Measurements from ENCODE around the gene RIOK1.

The RIOK1 gene

DNA sequence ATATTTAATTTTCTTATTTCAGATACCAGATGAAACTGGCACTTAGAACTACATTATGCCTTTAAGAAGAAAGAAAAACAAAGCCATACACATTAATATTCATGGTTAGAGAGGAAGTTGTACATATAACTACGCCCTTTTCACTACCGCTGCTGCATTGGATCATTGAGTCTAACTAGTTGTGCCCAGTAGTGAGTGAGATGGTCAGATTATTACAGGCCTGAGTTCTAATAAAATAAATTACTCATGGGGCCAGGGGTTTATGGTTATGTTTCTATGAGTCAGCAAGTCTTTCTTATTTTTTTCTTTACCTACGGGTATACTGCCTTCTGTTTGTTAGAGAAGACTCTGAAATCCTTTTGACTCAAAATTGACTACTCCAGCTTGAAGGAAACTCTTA, 11.5 kb downstream of the RIOK1 start:
- TF ChIP-seq GATA3 (IDR thresholded peaks at IDR 0.05; ENCODE audit: low read depth, low read length) (no peak), GATA2 (IDR thresholded peaks at IDR 0.05; ENCODE audit: low read depth, low read length) (no peak)

DNA sequence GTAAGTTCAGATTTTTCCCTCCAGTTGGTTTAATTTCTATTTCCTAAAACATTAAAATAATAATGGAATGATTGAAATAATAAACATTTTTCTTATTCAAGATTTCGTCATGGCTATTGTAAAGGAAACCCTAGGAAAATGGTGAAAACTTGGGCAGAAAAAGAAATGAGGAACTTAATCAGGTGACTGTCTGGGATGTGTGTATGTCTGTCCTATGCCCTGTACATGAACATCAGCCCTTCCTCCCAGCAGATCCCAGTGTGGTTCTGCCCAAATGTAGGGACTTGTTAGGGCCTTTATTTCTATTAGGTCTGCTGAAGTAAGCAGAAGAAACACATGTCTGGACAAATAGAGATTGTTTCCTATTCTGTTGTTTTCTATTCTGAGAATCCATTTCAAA, 13.1 kb downstream of the RIOK1 start:
- TF ChIP-seq GATA2 (IDR thresholded peaks at IDR 0.05; ENCODE audit: low read depth, low read length), result no peak
- TF ChIP-seq GATA3 (IDR thresholded peaks at IDR 0.05; ENCODE audit: low read depth, low read length), result no peak

DNA sequence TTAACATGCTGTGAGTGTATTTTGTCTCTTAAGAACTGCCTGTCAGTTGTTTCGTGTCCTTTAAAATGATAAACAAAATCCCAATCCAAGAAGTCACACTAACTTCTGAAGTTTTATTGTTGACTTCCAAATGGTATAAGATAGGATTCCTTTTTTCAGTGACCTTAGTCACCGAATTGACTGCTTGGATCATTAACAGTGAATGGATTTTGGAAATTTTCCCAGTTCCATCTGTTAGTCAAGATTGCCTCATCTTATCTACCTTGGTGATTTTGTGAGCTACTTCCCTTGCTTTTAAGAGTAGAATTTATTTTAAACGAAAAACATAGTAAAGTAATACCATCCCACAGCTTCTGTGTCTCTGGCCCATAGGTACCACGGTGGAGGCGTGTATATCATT, 14.9 kb downstream of the RIOK1 start:
- TF ChIP-seq GATA3 (IDR thresholded peaks at IDR 0.05; ENCODE audit: low read depth, low read length) (no peak), GATA2 (IDR thresholded peaks at IDR 0.05; ENCODE audit: low read depth, low read length) (no peak)

DNA sequence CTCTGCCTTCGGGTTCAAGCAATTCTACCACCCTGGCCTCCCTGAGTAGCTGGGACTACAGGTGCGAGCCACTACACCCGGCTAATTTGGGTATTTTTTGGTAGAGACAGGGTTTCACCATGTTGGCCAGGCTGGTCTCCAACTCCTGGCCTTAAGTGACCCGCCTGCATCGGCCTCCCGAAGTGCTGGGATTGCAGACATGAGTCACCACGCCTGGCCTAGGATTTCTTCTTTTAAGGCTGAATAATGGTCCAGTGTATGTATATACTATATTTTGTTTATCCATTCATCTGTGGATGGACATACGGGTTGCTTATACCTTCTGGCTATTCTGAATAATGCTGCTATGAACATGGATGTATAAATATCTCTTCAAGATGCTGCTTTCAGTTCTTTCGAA, 17.1 kb downstream of the RIOK1 start:
- no peak for TF ChIP-seq GATA2 (IDR thresholded peaks at IDR 0.05; ENCODE audit: low read depth, low read length)

DNA sequence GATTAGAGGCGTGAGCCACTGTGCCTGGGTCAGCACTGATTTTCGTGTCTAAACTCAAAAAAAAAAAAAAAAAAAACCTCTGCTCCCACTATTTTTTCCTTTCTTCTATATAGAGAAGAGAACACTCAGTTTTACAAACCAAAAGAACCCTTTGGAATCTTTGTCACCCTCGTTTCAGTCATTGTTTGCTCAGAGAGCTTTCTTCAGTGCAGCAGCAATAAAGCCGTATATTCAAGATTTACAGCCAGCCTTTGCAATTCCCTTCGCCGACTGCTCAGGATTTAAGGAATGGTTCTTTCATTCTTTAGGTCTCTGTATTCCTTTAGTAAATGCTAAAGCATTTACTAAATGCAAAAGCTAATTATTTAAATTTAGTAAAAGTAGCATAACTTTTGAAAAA, 20.1 kb downstream of the RIOK1 start:
- TF ChIP-seq GATA2 (IDR thresholded peaks at IDR 0.05; ENCODE audit: low read depth, low read length) (no peak), GATA3 (IDR thresholded peaks at IDR 0.05; ENCODE audit: low read depth, low read length) (no peak)

DNA sequence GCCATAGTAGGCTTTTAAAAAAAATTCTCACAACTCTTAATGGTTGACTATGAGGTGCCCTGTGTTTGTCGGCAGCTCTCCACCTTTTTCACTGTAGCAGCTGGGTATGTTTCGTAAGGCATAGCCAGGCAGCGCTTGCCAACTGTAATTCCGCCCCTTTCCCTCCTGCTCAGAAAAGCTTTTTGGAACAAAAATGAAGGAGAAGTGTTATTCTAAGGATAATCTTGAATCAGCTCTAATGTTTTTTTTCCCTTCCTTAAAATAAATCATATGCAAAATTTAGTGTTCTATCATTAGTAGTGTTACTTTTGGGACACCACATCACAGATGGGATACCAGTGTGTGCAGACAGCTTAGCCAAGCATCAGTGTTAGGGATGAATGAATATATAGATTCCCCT, 21.2 kb downstream of the RIOK1 start:
- TF ChIP-seq GATA2 (IDR thresholded peaks at IDR 0.05; ENCODE audit: low read depth, low read length), result no peak
- TF ChIP-seq GATA3 (IDR thresholded peaks at IDR 0.05; ENCODE audit: low read depth, low read length), result no peak

DNA sequence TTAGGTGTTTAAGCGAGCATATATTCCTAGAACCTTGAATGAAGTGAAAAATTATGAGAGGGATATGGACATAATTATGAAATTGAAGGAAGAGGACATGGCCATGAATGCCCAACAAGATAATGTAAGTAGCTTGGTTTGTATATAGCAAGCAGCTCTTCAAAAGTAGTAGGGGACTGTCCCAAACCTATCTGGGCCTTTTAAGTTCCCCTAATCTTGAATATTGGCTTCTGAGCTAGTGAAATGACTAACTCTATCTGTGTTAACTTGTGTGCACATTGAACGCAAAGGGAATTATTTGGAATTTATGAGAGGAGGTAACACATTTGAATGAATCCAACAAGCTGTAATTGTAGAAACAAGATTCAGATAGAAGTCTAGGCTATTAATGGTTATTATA, 21.7 kb downstream of the RIOK1 start:
- TF ChIP-seq GATA2 (IDR thresholded peaks at IDR 0.05; ENCODE audit: low read depth, low read length) (no peak), GATA3 (IDR thresholded peaks at IDR 0.05; ENCODE audit: low read depth, low read length) (no peak)

DNA sequence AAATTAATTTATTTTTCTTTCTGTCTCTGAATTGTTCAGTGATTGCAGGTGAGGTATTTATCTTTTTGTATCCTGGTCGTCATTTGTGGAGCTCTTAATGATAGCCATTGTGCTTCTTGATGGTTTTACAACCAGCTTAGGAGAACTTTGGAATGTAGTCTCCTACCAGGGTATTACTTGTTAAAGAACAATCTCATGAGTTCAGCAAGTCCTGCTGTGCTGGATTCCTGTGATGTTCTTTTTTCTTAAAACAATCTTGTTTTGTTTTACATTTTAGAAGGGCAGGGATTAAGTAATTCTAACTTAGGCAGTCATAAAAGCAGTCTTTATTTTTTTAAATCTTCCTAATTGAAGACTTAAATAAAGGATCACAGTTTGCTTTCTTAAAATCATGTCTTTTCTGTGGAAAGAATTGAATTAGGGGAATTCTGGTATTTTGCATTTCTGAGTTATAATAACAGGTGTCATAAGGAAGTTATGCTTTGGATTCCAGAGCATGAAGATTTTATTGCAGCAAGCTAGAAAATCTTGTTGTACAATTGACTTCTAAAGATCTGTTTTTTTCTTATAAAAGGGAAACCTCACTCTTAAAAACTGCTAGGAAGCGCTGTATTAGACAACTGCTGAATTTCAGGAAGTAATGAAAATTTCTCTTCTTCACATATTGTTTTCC, 23.7 kb downstream of the RIOK1 start:
- TF ChIP-seq GATA2 (IDR thresholded peaks at IDR 0.05; ENCODE audit: low read depth, low read length), result no peak
- no peak for TF ChIP-seq GATA3 (IDR thresholded peaks at IDR 0.05; ENCODE audit: low read depth, low read length)

DNA sequence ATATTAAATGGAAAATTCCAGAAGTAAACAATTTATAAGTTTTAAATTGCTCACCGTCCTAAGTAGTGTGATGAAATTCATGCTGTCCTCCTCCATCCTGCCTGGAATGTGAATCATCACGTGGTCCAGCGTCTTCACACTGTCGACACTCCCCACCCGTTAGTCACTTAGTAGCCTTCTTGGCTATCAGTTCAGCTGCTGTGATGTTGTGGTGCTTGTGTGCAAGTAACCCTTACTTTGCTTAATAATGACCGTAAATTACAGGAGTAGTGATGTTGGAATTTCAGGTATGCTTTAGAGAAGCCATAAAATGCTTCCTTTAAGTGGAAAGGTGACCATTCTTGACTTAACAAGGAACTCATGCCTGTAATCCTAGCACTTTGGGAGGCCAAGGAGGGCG, 25.2 kb downstream of the RIOK1 start:
- TF ChIP-seq GATA2 (IDR thresholded peaks at IDR 0.05; ENCODE audit: low read depth, low read length), result no peak
- TF ChIP-seq GATA3 (IDR thresholded peaks at IDR 0.05; ENCODE audit: low read depth, low read length), result no peak

DNA sequence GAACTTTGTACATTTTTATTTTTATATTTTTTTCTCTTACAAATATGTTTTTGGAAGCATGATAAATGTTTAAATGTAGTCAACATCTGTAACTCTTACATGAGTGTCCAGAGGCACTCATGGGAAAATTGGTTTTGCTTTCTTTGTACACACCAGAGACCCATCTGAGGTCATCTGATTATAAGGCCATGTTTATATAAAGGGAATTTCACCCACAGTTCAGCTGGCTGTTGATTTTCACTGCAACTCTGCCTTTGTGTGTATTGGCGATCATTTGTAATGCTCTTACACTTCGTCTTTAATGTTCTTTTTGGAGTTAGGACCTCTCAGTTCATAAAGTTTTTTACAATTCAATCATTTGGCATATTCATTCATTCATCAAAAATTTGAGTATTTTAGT, 28.1 kb downstream of the RIOK1 start:
- TF ChIP-seq GATA2 (IDR thresholded peaks at IDR 0.05; ENCODE audit: low read depth, low read length), result no peak
- TF ChIP-seq GATA3 (IDR thresholded peaks at IDR 0.05; ENCODE audit: low read depth, low read length), result no peak

DNA sequence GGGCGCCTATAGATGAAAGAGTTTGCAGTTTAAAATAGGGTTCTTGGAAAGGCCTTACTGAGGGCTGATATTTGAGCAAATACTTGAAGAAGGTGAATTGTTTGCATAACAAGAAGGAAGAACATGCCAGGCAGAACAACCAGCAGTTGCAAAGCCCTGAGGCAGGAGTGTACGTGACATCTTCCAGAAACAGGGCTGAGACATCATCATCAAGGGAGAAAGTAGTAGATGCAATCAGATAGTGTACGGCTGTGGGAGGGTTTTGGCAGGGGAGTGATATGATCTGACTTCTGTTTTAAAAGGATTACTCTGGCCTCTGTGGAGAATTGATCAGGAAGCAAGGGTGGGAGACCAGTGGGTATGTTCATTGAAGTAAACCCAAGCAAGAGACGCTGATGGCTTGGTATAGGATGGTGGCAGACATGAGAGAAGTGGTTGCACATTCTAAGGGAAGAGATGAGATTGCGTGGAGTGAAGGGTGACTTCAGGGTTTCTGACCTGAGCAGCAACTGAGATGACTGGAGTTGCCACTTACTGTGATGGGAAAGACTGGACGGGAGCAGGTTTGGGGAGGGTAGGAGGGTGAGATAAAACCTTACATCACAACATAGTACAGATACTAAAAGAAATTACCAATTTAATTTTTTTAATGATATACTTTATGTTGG, 28.8 kb downstream of the RIOK1 start:
- TF ChIP-seq GATA2 (IDR thresholded peaks at IDR 0.05; ENCODE audit: low read depth, low read length) (peak; percentile 87), GATA3 (IDR thresholded peaks at IDR 0.05; ENCODE audit: low read depth, low read length) (peak; percentile 65)

DNA sequence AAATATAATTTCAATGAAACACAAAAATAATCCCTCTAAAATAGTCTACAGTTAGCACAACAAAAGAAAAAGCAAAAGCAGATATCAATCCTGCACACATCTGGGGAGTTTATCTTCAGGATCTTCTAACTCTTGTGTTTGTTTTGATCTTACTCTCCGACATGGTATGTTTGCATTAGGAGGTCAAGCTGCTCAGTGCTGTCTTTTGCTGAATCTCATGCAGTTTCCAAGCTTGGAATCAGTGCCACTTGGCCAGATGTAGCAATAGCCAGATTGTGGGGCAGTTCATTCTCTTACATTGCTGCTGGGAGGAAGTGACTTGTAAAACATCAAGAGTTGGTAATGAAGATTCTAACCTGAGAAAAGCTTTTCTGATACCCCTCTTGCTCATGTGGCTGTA, 29.5 kb downstream of the RIOK1 start:
- TF ChIP-seq GATA3 (IDR thresholded peaks at IDR 0.05; ENCODE audit: low read depth, low read length) (peak; percentile 46; the same call in 1 of the 2 replicates), GATA2 (IDR thresholded peaks at IDR 0.05; ENCODE audit: low read depth, low read length) (peak; percentile 72)

DNA sequence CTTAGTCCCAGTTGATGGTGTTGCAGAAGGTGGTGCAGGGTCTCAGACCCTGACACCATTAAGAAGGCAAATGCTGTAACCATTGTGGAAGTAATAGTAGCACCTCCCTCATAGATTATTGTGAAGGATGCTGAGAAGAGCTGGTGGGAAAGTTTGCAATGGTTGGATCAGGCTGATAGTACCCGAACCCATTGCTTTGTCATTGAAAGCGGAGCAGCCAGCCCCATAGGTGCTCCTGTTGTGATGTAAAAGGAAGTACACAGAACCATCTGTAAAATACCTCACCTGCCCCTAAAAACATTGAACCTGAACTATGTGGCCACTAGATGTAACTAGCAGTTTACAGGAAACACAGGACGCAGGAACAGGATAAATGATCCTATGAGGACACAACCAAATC, 31.5 kb downstream of the RIOK1 start:
- TF ChIP-seq GATA3 (IDR thresholded peaks at IDR 0.05; ENCODE audit: low read depth, low read length) (no peak), GATA2 (IDR thresholded peaks at IDR 0.05; ENCODE audit: low read depth, low read length) (no peak)

DNA sequence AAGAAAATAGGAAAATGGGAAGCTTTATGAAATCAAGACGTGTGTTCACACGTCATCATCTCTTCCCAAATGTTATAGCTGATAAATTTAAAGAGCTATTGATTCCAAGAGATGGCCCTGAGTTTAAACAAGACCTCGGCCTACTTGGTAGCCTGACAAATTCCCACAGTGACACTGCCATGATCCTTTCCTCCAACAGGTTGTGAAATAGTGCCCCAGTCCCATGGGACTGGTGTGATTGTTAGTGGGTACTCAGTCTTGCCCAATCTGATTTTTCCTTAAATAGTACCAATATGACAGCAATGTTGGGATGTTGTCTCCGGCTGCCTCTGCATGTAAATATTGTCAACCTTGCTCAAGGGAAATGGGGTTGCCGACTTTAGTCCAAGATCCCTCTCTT, 34.5 kb downstream of the RIOK1 start:
- no peak for TF ChIP-seq GATA3 (IDR thresholded peaks at IDR 0.05; ENCODE audit: low read depth, low read length)
- TF ChIP-seq GATA2 (IDR thresholded peaks at IDR 0.05; ENCODE audit: low read depth, low read length), result no peak

DNA sequence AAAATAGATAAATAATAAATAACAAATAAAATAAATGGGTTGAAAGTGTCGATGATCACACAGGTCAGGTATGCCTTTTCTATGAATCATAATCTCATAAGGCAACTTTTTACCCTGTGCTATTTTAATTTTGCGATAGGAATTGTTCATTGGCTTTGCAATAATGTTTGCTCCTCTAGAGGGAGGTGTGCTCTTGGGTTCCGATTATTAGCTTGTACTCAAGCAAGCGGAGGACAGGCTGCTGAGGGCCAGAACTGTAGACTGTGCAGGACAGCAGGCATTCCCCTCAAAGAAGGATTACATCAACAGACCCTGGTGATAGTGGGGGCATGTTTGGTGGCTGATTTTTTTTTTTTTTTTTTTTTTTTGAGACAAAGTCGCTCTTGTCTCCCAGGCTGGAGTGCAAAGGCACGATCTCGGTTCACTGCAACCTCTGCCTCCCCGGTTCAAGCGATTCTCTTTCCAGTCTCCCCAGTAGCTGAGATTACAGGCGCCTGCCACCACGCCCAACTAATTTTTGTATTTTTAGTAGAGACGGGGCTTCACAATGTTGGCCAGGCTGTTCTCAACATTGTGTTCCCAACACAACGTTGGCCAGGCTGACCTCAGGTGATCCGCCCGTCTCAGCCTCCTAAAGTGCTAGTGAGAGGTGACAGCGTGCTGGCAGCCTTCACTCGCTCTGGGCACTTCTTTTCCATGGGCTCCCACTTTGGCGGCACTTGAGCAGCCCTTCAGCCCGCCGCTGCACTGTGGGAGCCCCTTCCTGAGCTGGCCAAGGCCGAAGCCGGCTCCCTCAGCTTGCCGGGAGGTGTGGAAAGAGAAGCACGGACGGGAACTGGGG, 35.6 kb downstream of the RIOK1 start:
- no peak for TF ChIP-seq GATA3 (IDR thresholded peaks at IDR 0.05; ENCODE audit: low read depth, low read length)
- TF ChIP-seq GATA2 (IDR thresholded peaks at IDR 0.05; ENCODE audit: low read depth, low read length), result no peak
